Astrocyte (in vitro differentiated cells and primary cell): ENCODE results near the gene BCL2. TPM values are rescaled to one million over a fixed set of nuclear protein-coding genes. Genes with fewer than 3 reads are reported as not detected.

Source experiments
- DNase-seq: peaks from one replicate; pipeline ENCODE4 v3.0.0-alpha.2; 2010; ENCODE audit warnings: low read depth
- FAIRE-seq: peaks from 2 replicates; lab custom pipeline; 2011; peaks lifted over from hg19 to GRCh38; lab: Jason Lieb, UNC
- H2AFZ ChIP-seq: 2 replicates; pipeline ENCODE4 v1.6.0; 2012; ENCODE audit warnings: low read depth, low read length, inconsistent platforms
- H3K27ac ChIP-seq: 2 replicates; pipeline ENCODE4 v1.5.1; 2011; ENCODE audit warnings: low read depth, low read length, inconsistent platforms
- H3K27me3 ChIP-seq: 2 replicates; pipeline ENCODE4 v1.6.0; 2011; ENCODE audit warnings: low read length, inconsistent platforms; ENCODE audit not compliant: insufficient read depth
- H3K36me3 ChIP-seq: 2 replicates; pipeline ENCODE4 v1.5.1; 2011; ENCODE audit warnings: low read length, inconsistent platforms; ENCODE audit not compliant: insufficient read depth
- H3K4me1 ChIP-seq: 2 replicates; pipeline ENCODE4 v1.5.1; 2011; ENCODE audit warnings: low read length, inconsistent platforms; ENCODE audit not compliant: insufficient read depth
- H3K4me2 ChIP-seq: 2 replicates; pipeline ENCODE4 v1.6.0; 2012; ENCODE audit warnings: low read length, inconsistent platforms
- H3K4me3 ChIP-seq: 2 replicates; pipeline ENCODE4 v1.5.1; 2011; ENCODE audit warnings: low read depth, mild to moderate bottlenecking, low read length, inconsistent platforms; ENCODE audit not compliant: insufficient read depth
- H3K79me2 ChIP-seq: 2 replicates; pipeline ENCODE4 v1.6.0; 2012; ENCODE audit warnings: mild to moderate bottlenecking, low read length, inconsistent platforms; ENCODE audit not compliant: insufficient read depth
- H3K9ac ChIP-seq: 2 replicates; pipeline ENCODE4 v1.6.0; 2012; ENCODE audit warnings: mild to moderate bottlenecking, low read length, inconsistent platforms
- H3K9me3 ChIP-seq: 2 replicates; pipeline ENCODE4 v1.5.1; 2012; ENCODE audit warnings: low read depth, mild to moderate bottlenecking, low read length, inconsistent platforms; ENCODE audit not compliant: insufficient read depth
- H4K20me1 ChIP-seq: 2 replicates; pipeline ENCODE4 v1.6.0; 2012; ENCODE audit warnings: low read length, inconsistent platforms; ENCODE audit not compliant: insufficient read depth
- H3K27ac Mint-ChIP-seq: one replicate; pipeline ENCODE4 v1.8.0; 2021; ENCODE audit warnings: mild to moderate bottlenecking, mixed read lengths; ENCODE audit not compliant: unreplicated experiment
- H3K27me3 Mint-ChIP-seq: one replicate; pipeline ENCODE4 v1.8.0; 2021; ENCODE audit warnings: low read depth, mixed read lengths; ENCODE audit not compliant: unreplicated experiment
- H3K36me3 Mint-ChIP-seq: one replicate; pipeline ENCODE4 v1.8.0; 2021; ENCODE audit warnings: low read depth, mixed read lengths; ENCODE audit not compliant: unreplicated experiment
- H3K4me1 Mint-ChIP-seq: one replicate; pipeline ENCODE4 v1.8.0; 2021; ENCODE audit warnings: low read depth, mixed read lengths; ENCODE audit not compliant: unreplicated experiment
- H3K4me3 Mint-ChIP-seq: one replicate; pipeline ENCODE4 v1.8.0; 2021; ENCODE audit warnings: mild to moderate bottlenecking, moderate library complexity, mixed read lengths; ENCODE audit not compliant: unreplicated experiment
- H3K9me3 Mint-ChIP-seq: one replicate; pipeline ENCODE4 v1.8.0; 2021; ENCODE audit warnings: mild to moderate bottlenecking, mixed read lengths; ENCODE audit not compliant: unreplicated experiment
- CTCF ChIP-seq: IDR thresholded peaks from 2 replicates; pipeline ENCODE4 v1.5.1; 2011; ENCODE audit warnings: low read depth, mild to moderate bottlenecking, inconsistent platforms, low read length, moderate library complexity; ENCODE audit not compliant: insufficient read depth
- EZH2 ChIP-seq: IDR thresholded peaks from 2 replicates; pipeline ENCODE4 v1.6.1; 2012; ENCODE audit warnings: mild to moderate bottlenecking, low read length, inconsistent platforms; ENCODE audit not compliant: insufficient read depth
- total RNA-seq: library from RNA; stranded (reverse); gene quantifications from 2 replicates; pipeline ENCODE4 v1.2.1, GENCODE V29; 2021

The BCL2 gene
- total RNA-seq, 1 donor from 2014 or later: 1.7 TPM

- no peak overlapping the region for H3K9ac ChIP-seq
- FAIRE-seq (no peak), DNase-seq (no peak)
- H3K4me1 ChIP-seq: no peaks in the 10 kb centered on the region
- Mint-ChIP-seq H3K27ac (no peak overlapping the region), H3K27me3 (peaks cover 21% of the 10 kb centered on the region), H3K36me3 (peaks cover 2% of the 10 kb centered on the region), H3K9me3 (no peaks in the 10 kb centered on the region), H3K4me3 (no peak overlapping the region), H3K4me1 (peaks cover 6% of the 10 kb centered on the region)
- no peak overlapping the region for H3K4me3 ChIP-seq
- no peaks in the 10 kb centered on the region for H3K79me2 ChIP-seq
- H3K36me3 ChIP-seq: no peaks in the 10 kb centered on the region
- H3K27me3 ChIP-seq: peaks cover 31% of the 10 kb centered on the region
- peak overlapping the region; percentile 16 for H3K4me2 ChIP-seq
- no peak for TF ChIP-seq CTCF
- TF ChIP-seq EZH2: no peak
- no peak overlapping the region for H3K27ac ChIP-seq
- H2AFZ ChIP-seq: no peak overlapping the region
- H4K20me1 ChIP-seq: no peaks in the 10 kb centered on the region
- no peaks in the 10 kb centered on the region for H3K9me3 ChIP-seq
Observed at GRCh38 chr18:63180321-63180720, 139.2 kb downstream of the BCL2 start.

GRCh38 chr18:63179422-63179821 is 140.1 kb downstream of the BCL2 start:
- Mint-ChIP-seq H3K4me3 (no peak overlapping the region), H3K27me3 (peaks cover 21% of the 10 kb centered on the region), H3K36me3 (peaks cover 2% of the 10 kb centered on the region), H3K9me3 (no peaks in the 10 kb centered on the region), H3K4me1 (peaks cover 6% of the 10 kb centered on the region), H3K27ac (no peak overlapping the region)
- no peak for DNase-seq
- TF ChIP-seq EZH2: no peak
- TF ChIP-seq CTCF: no peak
- no peaks in the 10 kb centered on the region for H3K79me2 ChIP-seq
- H3K27ac ChIP-seq: no peak overlapping the region
- no peak for FAIRE-seq
- H3K4me1 ChIP-seq: no peaks in the 10 kb centered on the region
- no peaks in the 10 kb centered on the region for H3K9me3 ChIP-seq
- H3K27me3 ChIP-seq: peaks cover 31% of the 10 kb centered on the region
- no peak overlapping the region for H3K4me3 ChIP-seq
- H3K36me3 ChIP-seq: no peaks in the 10 kb centered on the region
- no peaks in the 10 kb centered on the region for H4K20me1 ChIP-seq
- H3K4me2 ChIP-seq: no peak overlapping the region
- no peak overlapping the region for H2AFZ ChIP-seq
- no peak overlapping the region for H3K9ac ChIP-seq

GRCh38 chr18:63178971-63179370 is 140.6 kb downstream of the BCL2 start:
- Mint-ChIP-seq H3K27me3 (peaks cover 21% of the 10 kb centered on the region), H3K27ac (no peak overlapping the region), H3K4me3 (no peak overlapping the region), H3K36me3 (peaks cover 2% of the 10 kb centered on the region), H3K9me3 (no peaks in the 10 kb centered on the region), H3K4me1 (peaks cover 6% of the 10 kb centered on the region)
- Histone ChIP-seq H4K20me1 (no peaks in the 10 kb centered on the region), H3K27me3 (peaks cover 31% of the 10 kb centered on the region), H3K36me3 (no peaks in the 10 kb centered on the region), H3K79me2 (no peaks in the 10 kb centered on the region), H3K9ac (no peak overlapping the region), H3K4me2 (no peak overlapping the region), H3K27ac (no peak overlapping the region), H3K4me1 (no peaks in the 10 kb centered on the region), H2AFZ (no peak overlapping the region), H3K9me3 (no peaks in the 10 kb centered on the region), H3K4me3 (no peak overlapping the region)
- DNase-seq: no peak
- TF ChIP-seq EZH2: no peak
- no peak for TF ChIP-seq CTCF
- FAIRE-seq: no peak
